Ascending aorta (tissue), 2 donors: ENCODE results near the gene ARHGAP31. TPM values are rescaled to one million over a fixed set of nuclear protein-coding genes. Genes with fewer than 3 reads are reported as not detected.
"Not testable (repeated sequence)": the region's sequence is repeated elsewhere in the genome, so short reads cannot be mapped to it uniquely, and the experiment has no call there.

ENCODE experiments used
- DNase-seq, 2 donors: peaks; one replicate each; pipeline ENCODE4 v3.0.0-alpha.2; 2019; ENCODE audit warnings: low spot score in 2 of 2
- H3K27ac ChIP-seq, 2 donors: fragments of 200-600 bp; sonication (generic); one replicate each; pipeline ENCODE4 v1.5.1; 2016 to 2017; ENCODE audit warnings: mild to moderate bottlenecking in 1 of 2
- H3K27me3 ChIP-seq: fragments of 200-600 bp; sonication (generic); one replicate; pipeline ENCODE4 v1.5.1; 2017
- H3K36me3 ChIP-seq, 2 donors: fragments of 200-600 bp; sonication (generic); one replicate each; pipeline ENCODE4 v1.5.1; 2016
- H3K4me1 ChIP-seq, 2 donors: fragments of 200-600 bp; sonication (generic); one replicate each; pipeline ENCODE4 v1.5.1; 2016 to 2017; ENCODE audit warnings: mild to moderate bottlenecking in 1 of 2
- H3K4me3 ChIP-seq, 2 donors: fragments of 200-600 bp; sonication (generic); one replicate each; pipeline ENCODE4 v1.5.1; 2016 to 2017; ENCODE audit warnings: mild to moderate bottlenecking in 1 of 2
- H3K9me3 ChIP-seq, 2 donors: fragments of 200-600 bp; sonication (generic); one replicate each; pipeline ENCODE4 v1.5.1; 2016
- intact Hi-C: fragments of 100-400 bp; cut with DNase I; formaldehyde crosslinking; loops from one replicate; pipeline ENCODE4 v1.15.1; 2023
- total RNA-seq: library from RNA; depleted of rRNA; stranded (reverse); fragments of >200 nt; gene quantifications from one replicate; pipeline ENCODE4 v1.1.0, GENCODE V29; 2016
- TF ChIP-seq, protein P1 (sequence below), 3 experiments: fragments of 200-600 bp in 2 of 3; fragments of 450-650 bp in 1 of 3; sonication (generic) in 2 of 3; IDR thresholded peaks; one replicate each; pipeline ENCODE4 v1.5.1; 2016 to 2019; ENCODE audit warnings: antibody characterized with exemption in 3 of 3, mild to moderate bottlenecking in 1 of 3, moderate library complexity in 1 of 3

ARHGAP31 gene
- total RNA-seq, 1 donor from 2014 or later = 31.4 TPM

DNA sequence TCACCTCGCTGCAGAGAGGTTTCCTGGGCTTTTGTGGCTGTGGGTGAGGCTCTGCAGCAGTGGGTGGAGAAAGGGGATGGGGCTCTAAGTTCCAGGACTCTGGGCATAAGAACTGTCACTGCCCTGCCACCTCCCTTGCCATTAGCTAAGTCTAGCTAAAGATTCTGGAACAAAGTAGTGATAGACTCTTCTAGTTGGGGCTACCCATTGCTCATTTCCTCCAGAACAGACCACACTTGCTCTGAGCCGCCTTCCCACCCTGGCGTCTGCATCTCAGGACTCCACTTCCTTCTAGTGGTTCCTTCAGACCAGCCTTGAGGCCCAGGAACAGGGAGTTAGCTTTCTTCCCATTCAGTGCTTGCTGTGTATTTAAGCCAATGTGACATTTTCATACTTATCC lies 7.5 kb downstream of the ARHGAP31 start:
- Histone ChIP-seq H3K4me1 (peaks cover 1 to 6% of the 10 kb centered on the region in 2 donors), H3K4me3 (no peak overlapping the region), H3K27ac (peak overlapping the region; percentile 27 to 38), H3K27me3 (no peaks in the 10 kb centered on the region), H3K9me3 (no peaks in the 10 kb centered on the region), H3K36me3 (no peaks in the 10 kb centered on the region)
- no peak for DNase-seq
- intact Hi-C loops = no loop called here
- TF ChIP-seq, protein P1, sequence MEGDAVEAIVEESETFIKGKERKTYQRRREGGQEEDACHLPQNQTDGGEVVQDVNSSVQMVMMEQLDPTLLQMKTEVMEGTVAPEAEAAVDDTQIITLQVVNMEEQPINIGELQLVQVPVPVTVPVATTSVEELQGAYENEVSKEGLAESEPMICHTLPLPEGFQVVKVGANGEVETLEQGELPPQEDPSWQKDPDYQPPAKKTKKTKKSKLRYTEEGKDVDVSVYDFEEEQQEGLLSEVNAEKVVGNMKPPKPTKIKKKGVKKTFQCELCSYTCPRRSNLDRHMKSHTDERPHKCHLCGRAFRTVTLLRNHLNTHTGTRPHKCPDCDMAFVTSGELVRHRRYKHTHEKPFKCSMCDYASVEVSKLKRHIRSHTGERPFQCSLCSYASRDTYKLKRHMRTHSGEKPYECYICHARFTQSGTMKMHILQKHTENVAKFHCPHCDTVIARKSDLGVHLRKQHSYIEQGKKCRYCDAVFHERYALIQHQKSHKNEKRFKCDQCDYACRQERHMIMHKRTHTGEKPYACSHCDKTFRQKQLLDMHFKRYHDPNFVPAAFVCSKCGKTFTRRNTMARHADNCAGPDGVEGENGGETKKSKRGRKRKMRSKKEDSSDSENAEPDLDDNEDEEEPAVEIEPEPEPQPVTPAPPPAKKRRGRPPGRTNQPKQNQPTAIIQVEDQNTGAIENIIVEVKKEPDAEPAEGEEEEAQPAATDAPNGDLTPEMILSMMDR (IDR thresholded peaks at IDR 0.05) = no peak

DNA sequence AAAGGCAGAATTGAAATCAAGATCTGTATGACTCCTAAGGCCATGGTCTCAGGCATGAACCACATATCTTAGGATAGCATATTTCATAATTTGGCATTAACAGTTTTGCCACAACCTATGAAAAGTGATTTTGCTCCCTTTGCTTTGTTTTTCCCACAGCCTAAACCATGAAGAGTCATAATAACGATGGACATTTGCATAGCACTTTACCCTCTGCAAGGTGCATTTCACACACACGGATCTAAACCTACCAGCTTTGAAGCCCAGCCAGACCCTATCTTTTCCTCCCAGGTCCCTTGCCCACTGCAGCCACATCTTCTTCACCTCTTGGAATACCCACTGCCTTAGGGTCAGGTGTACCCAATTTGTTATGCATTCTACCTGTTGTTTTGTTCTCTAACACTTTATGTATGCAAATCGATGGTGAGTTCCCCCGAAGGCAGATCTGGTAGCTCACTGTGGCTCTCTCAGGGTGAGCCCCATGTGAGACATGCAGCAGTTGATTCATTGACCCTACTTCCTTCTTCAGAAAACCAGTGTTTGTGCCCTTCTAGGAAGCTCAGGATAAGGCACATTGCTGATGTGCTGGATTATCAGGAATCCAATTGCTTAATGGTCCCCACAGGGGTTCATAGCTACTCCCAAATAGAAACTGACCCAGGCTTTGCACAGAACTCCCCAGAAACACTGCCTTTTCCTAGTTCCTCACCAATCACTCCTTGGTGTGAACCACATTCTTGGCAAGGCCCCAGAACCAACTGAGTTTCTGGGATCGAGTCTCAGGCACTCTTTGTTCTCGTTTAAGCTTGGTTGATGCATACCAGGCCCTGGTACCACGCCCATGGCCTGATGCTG lies 8.7 kb downstream of the ARHGAP31 start:
- no peak for DNase-seq
- Histone ChIP-seq H3K36me3 (no peaks in the 10 kb centered on the region), H3K27me3 (no peaks in the 10 kb centered on the region), H3K4me1 (no peaks in the 10 kb centered on the region), H3K9me3 (no peaks in the 10 kb centered on the region), H3K4me3 (no peak overlapping the region), H3K27ac (no peak overlapping the region)
- TF ChIP-seq, protein P1 (IDR thresholded peaks at IDR 0.05) = no peak
- intact Hi-C loops = no loop called here

DNA sequence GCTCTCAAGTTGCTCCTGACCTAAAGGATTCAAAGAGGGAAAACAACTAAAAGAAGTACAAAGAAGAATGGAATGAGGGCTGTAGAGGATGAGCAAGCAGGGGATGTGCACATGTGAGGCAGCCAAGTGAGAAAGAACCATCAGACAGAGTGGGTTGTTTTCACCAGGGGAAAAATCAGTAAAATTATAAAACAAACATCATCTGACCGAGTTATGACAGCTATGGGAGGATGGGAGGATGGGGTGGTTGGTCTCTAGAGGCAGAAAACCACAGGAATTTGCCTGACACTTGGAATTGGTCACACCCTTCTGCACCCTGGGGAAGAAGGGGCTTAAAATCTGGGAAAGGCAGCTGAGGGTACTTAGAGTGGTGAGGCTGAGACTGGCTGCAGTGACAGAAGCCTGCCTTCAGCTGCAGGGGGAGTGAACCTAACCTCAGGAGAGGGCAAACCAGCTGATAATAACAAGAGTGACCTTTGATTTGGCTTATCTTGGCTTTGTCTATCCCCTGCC lies 10.1 kb downstream of the ARHGAP31 start:
- no peak overlapping the region for H3K4me3 ChIP-seq
- no peak for DNase-seq
- H3K27ac ChIP-seq = no peak overlapping the region
- no peaks in the 10 kb centered on the region for H3K9me3 ChIP-seq
- peaks cover 0 to 5% of the 10 kb centered on the region in 2 donors for H3K36me3 ChIP-seq
- TF ChIP-seq, protein P1 (IDR thresholded peaks at IDR 0.05) = no peak
- intact Hi-C loops = no loop called here
- no peaks in the 10 kb centered on the region for H3K27me3 ChIP-seq
- no peaks in the 10 kb centered on the region for H3K4me1 ChIP-seq

DNA sequence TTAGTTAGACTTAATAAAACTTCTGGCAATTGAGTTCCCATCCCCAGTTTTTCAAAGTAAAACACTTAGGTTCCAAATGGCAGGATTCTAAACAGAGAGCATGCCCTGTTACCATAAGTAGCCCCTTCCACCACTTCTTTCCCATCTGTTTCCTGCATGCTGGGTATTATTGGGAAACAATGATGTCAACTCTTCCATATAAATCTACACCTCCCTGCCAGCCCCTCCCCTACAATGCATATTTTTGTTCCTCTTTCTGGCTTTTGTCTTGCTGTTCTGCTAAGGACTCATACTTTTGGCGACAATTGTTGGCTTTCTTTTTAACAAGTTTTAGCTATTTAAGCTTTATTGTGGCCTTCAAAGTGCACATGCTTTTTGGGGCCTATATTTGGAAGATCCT lies 11.1 kb downstream of the ARHGAP31 start:
- H3K36me3 ChIP-seq = peaks cover 0 to 5% of the 10 kb centered on the region in 2 donors
- no peaks in the 10 kb centered on the region for H3K9me3 ChIP-seq
- H3K27ac ChIP-seq = no peak overlapping the region
- no peaks in the 10 kb centered on the region for H3K4me1 ChIP-seq
- TF ChIP-seq, protein P1 (IDR thresholded peaks at IDR 0.05) = no peak
- no peak for DNase-seq
- intact Hi-C loops = no loop called here
- H3K4me3 ChIP-seq = no peak overlapping the region
- H3K27me3 ChIP-seq = no peaks in the 10 kb centered on the region

DNA sequence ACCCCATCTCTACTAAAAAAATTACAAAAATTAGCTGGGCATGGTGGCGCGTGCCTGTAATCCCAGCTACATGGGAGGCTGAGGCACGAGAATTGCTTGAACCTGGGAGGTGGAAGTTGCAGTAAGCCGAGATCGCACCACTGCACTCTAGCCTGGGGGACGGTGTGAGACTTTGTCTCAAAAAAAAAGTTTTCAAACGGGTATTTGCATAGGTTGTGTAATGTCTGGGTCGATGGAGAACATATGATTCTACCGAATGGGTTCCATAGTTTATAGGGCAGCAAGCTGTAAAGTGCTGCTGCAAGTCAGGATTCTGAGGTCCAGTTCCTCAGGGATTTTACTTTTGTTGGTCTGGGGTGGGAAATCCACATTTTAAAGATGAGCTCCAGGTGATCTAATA lies 12.2 kb downstream of the ARHGAP31 start:
- H3K27me3 ChIP-seq, H3K4me1 ChIP-seq, H3K4me3 ChIP-seq, H3K9me3 ChIP-seq, intact Hi-C loops, H3K36me3 ChIP-seq, DNase-seq, H3K27ac ChIP-seq: not testable (repeated sequence)

DNA sequence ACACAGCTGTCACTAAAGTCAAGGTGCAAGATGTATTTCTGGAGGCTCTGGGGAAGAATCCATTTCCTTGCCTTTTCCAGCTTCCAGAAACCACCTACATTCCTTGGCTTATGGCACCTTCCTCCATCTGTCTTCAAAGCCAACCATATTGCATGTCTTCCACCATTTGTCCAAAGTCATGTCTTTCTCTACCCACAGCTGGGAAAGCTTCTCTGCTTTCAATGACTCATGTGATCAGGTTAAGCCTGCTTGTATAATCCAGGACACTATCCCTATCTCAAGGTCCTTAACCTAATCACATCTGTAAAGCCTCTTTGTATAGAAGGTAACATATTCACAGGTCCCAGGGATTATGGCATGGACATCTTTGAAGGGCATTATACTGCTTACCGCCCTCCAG lies 14.2 kb downstream of the ARHGAP31 start:
- no peaks in the 10 kb centered on the region for H3K4me1 ChIP-seq
- no peaks in the 10 kb centered on the region for H3K27me3 ChIP-seq
- TF ChIP-seq, protein P1 (IDR thresholded peaks at IDR 0.05) = no peak
- H3K9me3 ChIP-seq = no peaks in the 10 kb centered on the region
- peaks cover 0 to 8% of the 10 kb centered on the region in 2 donors for H3K36me3 ChIP-seq
- DNase-seq = no peak
- intact Hi-C loops = no loop called here
- no peak overlapping the region for H3K4me3 ChIP-seq
- H3K27ac ChIP-seq = no peak overlapping the region
